Limb (tissue), 2 donors: ENCODE results near the gene NFATC1.

Experiments
- DNase-seq, 2 donors: peaks; one replicate each; pipeline ENCODE4 v3.0.0-alpha.2; 2016; ENCODE audit errors: extremely low spot score in 2 of 2

The NFATC1 gene

DNA sequence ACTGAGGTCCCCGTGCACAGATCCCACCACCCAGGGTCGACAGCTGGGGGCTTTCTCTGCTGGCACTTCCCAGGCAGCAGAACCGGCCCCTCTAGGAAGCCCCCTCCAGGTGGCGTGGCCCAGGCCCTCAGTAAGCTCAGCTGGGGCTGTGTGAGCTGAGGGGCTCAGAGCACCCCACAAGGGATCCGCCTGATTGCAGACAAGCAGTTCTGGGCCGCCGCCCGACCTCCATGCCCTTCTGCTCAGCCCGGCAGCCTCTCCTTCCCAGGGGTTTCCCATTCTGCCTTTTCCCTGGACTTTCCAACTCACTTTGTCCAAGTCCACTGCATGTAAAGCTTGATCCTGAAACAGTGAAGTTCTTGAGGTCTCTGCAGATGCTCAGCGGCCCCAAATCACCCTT, 76.4 kb downstream of the NFATC1 start:
- DNase-seq = no peak

DNA sequence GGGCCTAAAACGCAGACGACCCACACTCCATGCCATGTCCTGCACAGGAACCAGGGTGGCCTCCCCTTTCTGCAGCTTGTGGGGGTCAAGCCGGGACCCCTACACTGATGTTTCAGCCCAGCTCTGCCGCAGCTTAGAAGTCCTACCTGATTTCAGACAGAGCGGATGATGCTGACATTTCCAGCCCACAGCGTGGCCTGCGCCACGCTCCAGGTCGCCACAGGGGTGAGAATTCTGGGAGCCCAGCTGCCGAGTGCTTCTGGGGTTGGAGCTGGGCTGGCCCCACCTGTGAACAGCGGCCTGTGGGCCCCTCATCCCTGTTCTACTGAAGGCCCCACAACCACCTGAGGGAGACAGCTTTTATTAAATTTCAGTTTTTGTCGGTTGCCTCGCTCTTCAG, 77.2 kb downstream of the NFATC1 start:
- DNase-seq = no peak

DNA sequence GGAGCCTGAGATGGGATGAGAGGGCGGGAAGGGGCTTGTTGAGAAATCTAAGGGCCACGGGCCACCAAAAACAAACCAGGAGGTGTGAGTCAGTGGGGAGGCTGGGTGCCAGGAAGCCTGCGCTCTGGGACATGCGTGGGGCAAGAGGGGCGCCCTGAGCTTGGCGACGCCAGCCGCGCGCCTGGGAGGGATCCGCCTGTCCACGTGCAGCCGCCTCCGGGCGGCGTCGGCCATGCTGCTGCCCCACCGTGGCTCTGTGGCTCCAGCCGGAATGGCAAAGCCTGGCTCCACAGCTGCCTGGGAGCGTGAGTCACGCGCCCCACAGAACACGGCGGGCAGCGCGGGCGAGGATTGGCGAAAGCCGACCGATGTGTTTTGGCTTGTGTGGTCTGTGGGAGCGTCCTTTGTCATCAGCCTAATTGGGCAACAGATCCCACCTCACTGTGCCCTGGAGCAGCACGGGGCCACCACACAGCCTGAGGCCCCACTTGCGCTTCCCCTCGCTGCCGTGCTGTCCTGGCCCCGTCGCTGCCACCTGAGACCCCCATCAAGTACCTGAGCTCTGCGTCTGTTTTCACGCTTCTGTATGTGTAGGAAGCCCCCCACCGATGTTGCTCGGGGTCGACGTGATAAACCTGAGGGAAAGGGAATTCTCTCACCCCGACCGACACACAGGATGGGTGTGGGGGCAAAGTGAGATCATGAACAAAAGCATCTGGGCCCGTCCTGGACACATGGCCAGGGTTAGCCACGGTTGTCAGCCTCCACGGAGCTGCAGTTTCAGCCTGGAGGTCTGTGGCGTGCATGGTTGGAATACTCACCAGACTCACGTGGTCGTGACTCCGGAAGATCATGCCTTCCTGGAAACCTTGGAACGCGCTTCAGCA, 80.5 kb downstream of the NFATC1 start:
- DNase-seq = no peak

DNA sequence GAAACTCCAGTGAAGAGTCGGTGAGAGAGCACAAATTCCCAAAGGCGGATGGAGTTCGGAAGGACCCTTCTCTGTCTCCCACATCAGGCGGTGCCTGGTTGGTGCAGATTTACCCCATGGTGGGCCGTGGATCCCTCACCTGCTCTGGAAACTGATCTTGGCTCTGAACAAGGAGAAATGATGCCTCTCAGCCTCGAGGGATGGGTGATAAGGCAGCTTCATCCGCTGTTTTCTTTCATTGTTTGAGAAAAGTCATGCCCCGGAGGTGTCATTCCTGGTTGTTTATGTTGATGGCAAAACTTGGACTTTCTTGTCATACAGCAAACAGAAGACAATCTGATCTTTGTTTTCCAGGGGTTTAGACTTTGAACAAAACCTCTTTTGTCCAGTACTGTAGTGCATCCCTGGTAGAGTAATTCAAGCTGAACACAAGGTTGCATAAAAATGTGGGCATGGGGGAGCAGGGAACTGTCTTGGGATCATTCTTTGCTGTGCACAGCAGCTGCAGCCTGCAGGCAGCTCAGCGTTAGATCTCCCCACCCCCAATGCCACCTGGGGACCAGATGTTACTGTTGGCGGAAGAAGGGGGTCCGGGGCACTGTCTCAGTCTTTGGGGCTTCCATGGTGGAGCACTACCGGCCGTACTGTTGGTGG, 81.3 kb downstream of the NFATC1 start:
- no peak for DNase-seq

DNA sequence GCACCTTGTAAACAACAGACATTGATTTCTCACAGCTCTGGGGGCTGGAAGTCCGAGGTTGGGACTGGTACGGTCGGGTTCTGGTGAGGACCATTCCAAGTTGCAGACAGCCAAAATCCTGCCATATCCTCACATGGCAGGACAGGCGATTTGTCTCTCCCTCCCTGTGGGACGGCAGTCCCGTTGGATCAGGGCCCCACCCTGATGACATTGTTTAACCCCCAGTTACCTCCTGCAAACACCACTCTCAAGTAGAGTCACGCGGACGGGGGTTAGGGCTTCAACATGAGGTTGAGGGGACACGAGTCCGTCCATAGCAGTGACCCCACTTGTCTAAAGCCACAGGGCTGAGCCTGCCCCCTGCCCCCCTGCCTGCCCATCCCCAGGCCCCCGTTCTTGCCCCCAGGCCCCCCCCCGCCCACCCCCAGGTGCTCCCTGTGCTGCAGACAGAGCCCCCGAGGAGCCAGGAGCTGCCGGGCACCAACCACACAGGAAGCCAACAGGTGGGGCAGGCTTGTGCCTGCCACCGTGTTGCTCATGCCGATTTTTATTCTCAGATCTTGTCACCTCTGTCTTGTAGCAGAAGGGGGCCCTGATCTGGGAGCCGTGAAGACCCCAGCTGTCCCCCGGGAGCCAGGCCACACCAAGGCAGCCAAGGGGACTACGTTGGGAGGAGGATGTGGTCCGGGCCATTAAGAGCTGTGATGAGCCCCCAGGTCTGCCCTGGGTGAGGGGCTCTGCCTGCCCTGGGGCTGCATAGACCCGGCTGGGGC, 82.2 kb downstream of the NFATC1 start:
- DNase-seq = peak in 1 of 2 donors; percentile 21

DNA sequence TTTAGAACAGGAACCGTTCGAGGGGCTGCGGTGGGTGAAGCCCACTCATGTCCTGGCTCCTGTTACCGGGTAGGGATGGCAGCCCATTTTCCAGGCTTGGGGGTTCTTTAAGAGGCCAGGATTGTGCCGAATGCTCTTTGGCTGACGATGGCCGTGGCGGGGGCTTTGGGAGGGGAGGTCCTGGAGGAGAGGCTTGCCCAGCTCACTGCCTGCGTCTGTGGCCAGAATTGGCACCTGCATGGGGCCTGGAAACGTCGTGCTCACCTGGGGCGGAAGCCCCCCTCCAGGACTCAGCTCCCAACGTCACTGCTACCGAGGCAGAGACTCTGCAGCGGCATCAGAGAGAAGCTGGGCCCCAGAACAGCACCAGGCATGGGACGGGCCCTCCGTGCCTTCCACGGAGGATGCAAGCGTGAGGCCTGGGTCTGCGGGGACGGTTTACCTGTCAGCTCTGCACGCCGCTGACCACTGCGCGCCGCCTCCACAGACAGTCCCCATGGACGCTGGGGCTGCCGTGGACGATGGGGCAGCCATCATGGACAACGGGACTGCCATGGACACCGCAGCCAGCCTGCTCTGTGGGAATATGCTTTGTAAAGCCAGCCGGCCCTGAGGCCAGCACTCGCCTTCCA, 82.9 kb downstream of the NFATC1 start:
- DNase-seq = peak in 1 of 2 donors; percentile 26

DNA sequence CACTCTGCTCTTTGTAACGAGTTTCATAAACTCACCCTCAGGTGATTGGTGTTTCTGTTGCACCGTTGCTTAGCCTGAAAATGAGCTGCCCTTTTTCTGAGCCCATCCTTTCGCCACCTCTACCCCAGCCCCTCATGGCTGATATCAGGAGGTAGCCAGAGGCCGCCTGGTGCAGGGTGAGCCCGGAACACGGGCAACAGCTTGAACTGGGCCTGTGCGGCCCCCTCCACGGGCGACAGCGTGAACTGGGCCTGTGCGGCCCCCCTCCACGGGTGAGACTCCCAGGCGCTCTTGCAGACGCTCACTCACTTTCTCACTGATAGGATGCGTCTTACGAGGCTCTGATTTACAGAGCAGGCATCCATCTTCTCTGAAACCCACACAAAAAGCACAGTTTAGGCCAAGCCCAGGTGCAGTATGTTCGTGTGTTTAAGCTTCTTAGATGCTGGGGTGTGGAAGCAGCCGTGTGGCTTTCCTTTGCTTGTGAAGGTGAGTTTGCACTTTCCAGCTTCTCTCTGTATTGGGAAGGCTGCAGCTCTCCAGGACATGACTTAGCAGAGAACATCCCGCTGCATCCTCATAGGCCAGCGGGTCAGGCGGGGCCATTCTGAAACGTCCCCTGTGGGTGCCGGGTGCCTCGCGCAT, 83.5 kb downstream of the NFATC1 start:
- DNase-seq = peak in 1 of 2 donors; percentile 28

DNA sequence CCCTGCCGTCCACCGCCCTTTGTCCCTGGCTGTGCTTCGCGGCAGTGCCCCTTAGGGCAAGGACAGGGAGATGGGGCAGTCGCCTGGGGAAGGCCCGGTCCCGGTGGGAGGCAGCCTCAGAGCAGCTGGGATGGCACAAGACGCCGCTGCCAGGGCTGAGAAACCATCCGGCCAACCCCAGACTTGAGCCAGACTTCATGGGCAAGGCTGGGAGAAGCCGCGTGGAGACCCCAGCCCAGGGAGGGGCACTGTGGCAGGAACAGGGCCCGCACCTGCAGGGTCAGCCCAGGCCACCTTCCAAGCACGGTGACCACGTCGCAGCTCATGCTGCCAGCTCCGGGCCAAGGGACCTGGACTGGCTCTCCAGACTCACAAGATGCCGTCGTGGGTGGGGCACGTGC, 84.0 kb downstream of the NFATC1 start:
- no peak for DNase-seq

DNA sequence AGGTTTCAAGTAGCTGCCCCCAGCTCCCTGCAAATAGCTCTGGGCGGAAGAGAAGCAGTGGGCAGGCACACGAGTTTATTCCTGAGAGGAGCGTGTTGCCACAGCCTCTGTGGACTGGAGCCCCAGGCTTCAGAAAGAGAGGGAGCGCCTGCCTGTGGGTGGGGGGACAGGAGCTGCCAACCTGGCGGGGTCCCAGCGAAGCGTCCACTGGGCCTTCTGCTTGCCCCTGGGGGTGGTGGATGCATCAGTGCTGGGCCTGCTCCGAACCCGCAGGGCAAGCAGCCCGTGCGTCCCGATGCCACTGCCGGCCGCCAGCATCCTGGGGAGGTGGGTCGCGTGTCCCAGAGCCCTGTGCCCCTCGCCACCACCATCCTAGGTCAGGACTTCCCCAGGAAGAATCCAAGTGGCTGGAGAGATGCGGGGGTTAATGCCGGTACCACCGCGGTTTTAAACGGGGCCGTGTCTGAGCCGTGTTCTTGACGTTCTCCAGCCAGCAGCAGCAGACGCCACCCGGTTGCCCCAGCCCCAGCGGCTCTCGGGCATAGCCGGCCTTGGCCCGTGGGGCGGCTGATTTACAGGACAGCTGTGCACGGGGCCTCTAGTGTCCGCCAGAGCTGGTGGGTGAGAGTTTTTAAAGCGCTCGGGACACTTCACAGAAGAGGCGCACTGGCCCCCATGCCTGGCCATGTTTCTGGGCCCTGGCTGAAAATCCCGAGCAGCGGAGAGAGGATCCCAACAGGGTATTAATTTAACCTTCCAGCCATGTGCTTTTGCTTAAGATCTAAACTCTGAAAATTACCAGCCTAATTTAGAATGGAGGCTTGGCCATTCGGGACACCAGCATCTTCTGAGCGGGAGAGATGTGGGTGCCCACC, 84.7 kb downstream of the NFATC1 start:
- DNase-seq = peak in 1 of 2 donors; percentile 35

DNA sequence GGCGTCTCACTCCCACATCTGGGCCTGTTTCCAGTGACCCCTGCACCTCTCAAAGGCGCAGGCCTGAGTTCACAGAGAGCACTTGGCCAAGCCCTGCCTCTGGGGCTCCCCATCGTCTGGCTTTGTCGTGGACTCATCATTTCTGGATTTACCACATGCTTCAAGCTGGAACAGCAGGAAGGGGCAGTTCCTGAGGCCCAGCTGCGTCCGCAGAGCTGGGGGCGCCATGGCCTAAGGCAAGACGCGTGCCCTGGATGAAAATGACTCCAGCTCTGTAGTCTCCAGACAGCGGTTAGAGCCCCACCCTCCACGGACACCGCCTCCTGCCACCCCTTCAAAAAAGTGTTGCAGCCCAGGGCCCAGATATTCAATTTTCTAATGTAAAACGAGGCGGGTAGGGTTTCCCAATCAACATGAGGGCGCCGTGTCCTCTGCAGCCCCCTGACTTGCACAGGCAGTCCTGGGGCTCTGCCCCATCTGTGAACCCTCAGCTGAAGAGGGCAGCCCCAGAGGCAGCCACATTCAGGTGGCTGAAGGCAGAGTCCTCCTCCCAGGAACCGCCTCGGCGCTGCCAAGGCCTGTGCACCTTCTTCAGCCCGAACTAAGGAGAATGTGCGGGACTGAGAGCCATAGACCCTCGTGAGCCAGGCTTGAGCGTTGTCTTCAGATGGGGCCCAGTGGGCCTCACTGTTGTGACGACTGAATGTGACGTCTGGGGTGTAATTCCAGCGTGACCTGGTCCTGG, 85.5 kb downstream of the NFATC1 start:
- DNase-seq = peak in 1 of 2 donors; percentile 31

DNA sequence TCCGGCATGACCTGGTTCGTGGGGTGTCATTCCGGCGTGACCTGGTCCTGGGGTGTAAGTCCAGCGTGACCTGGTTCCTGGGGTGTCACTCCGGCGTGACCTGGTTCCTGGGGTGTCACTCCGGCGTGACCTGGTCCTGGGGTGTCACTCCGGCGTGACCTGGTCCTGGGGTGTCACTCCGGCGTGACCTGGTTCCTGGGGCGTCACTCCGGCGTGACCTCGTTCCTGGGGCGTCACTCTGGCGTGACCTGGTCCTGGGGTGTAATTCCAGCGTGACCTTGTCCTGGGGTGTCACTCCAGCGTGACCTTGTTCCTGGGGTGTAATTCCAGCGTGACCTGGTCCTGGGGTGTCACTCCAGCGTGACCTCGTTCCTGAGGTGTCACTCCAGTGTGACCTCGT, 87.7 kb downstream of the NFATC1 start:
- DNase-seq = peak in 1 of 2 donors; percentile 11

DNA sequence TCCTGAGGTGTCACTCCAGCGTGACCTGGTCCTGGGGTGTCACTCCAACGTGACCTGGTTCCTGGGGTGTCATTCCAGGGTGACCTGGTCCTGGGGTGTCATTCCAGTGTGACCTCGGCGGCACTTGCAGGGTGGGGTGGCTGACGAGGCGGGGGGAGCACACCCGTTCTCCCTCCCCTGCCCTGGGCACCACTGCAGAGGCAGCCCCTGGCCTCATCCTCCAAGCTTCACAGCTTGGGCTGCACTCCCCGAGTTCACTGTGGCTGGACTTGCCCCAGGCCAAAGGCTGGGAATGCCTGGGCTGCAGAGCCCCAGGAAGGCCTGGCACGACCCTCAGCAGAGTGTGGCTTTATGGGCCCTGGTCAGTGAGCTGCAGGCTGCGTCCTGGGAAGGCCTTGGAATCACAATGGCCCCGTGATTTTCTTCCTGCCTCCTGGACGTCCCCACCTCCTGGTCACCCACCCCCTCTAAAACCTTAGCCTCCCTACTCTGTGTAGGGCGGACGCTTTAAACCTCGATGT, 88.3 kb downstream of the NFATC1 start:
- DNase-seq = peak in 1 of 2 donors; percentile 31

DNA sequence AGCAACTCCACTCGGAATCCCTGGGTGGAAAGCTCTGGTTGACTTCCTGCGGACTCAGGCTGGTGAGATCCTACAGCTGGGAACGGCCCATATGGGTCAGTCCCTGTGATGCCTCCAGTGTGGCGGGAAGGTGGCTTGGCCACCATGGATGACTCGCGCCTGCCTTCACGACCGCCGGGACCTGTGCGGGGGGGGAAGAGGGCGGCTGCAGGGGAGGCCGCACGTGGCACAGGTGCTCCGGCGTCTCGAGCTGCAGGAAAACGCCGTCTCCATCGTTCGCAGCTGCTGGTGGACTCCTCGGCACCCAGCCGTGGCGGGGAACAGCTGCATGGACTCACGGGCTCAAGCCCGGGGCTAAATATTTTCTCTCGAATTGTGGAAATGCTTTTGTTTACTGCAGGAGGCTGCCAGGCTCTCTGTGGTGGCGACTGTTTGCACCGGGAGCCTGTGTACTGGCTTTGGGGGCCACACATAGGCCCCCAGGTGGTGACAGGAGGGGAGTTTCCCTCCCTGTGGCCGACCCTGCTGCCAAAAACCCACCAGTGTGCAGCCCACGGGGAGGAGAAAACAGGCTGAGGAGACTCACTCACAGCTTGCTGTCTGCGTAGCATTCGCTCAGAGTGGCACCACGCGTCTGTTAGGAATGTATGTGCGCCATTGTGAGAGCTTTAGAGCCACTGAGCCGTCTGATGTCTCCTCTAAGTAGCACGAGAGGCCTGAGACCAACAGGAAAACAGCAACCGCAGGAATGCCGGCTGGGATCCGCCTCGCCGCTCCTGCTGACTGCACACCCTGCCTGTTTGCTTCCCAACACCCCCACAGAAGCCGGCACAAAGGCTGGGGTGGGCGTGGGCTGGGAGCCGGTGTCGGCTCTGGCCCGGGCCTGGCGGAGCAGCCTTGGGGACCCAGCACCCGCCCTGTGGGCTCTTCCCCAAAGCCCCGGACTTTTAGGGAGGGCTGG, 89.2 kb downstream of the NFATC1 start:
- peak; percentile 62 to 79 for DNase-seq

DNA sequence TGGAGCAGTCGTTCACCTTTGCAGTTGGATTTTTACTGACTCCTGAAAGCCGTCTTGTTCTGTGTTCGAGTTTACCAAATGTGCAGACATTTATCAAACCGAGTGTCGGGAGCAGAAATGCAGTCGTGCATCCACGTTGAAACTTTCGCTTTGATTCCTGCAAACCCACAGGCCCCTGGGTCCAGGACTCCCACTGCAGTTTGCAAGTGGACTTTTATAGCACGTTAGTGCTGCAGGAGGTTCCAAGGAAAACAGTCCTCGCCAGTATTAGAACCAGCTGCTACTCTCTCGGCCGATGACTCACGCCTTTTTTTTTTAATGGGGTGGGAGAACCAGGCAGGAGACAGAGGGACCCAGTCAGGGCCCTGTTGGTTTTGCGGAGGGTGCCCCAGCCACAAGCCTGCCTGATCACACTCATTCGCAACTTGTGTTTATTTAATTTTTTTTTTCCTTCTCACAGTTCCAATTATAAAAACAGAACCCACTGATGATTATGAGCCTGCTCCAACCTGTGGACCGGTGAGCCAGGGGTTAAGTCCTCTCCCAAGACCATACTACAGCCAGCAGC, 90.1 kb downstream of the NFATC1 start:
- DNase-seq = peak in 1 of 2 donors; percentile 51

DNA sequence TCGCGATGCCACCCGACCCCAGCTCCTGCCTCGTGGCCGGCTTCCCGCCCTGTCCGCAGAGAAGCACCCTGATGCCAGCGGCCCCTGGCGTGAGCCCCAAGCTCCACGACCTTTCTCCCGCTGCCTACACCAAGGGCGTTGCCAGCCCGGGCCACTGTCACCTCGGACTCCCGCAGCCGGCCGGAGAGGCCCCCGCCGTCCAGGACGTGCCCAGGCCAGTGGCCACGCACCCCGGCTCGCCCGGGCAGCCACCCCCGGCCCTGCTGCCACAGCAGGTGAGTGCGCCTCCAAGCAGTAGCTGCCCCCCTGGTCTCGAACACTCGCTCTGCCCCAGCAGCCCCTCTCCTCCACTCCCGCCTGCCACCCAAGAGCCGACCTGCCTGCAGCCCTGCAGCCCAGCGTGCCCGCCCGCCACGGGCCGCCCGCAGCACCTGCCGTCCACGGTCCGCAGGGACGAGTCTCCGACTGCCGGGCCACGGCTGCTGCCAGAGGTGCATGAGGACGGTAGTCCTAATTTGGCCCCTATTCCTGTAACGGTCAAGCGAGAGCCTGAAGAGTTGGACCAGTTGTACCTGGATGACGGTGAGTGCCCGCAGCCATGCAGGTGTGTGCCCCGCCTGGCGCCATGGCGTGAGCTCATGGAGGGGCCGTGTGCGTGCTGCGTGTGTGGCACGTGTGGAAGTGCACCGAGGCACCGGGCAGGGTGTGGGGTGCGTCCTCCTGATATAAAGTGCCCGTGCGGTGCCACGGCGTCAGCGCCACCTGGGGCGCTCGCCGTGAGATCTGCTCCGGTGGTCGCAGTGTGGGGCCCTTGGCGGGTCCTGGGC, 90.8 kb downstream of the NFATC1 start:
- DNase-seq = peak in 1 of 2 donors; percentile 42

DNA sequence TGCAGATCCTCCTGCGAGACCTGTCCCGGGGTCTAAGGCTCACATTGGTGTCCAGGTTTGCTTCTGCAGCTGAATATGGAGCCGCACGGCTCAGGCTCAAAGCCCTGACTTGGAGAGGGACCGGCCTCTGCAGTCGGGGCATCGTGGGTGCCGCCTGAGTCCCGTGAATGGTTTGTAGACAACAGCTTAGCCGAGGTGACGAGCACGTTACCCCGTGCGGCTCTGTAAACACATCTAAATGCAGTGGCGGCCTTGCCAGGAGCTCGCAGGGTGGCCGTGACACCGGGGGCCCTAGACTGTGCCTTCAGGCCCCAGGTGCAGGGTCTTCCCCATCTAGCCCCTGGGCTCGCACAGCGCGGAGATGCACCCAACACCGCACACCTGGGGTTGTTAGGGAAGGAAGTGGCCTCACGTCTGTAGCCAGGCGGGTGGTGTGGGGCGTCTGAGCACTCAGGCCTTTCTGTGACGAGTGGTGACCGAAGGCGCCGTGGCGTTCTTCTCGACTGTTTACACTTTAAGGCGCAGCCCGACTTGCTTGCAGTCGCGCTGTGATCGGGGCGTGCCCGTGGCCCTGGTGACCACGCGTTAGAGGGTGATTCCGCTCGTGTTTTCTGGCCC, 91.6 kb downstream of the NFATC1 start:
- peak in 1 of 2 donors; percentile 27 for DNase-seq
